HTR-8/SVneo (cell line): ENCODE results near the gene NAT16.

ENCODE experiments used
- DNase-seq: peaks from one replicate; pipeline ENCODE4 v3.0.0; 2011; ENCODE audit warnings: low spot score, mixed read lengths; ENCODE audit not compliant: insufficient read length
- FAIRE-seq: peaks from 2 replicates; lab custom pipeline; 2011; peaks lifted over from hg19 to GRCh38; lab: Jason Lieb, UNC

The NAT16 gene

DNA sequence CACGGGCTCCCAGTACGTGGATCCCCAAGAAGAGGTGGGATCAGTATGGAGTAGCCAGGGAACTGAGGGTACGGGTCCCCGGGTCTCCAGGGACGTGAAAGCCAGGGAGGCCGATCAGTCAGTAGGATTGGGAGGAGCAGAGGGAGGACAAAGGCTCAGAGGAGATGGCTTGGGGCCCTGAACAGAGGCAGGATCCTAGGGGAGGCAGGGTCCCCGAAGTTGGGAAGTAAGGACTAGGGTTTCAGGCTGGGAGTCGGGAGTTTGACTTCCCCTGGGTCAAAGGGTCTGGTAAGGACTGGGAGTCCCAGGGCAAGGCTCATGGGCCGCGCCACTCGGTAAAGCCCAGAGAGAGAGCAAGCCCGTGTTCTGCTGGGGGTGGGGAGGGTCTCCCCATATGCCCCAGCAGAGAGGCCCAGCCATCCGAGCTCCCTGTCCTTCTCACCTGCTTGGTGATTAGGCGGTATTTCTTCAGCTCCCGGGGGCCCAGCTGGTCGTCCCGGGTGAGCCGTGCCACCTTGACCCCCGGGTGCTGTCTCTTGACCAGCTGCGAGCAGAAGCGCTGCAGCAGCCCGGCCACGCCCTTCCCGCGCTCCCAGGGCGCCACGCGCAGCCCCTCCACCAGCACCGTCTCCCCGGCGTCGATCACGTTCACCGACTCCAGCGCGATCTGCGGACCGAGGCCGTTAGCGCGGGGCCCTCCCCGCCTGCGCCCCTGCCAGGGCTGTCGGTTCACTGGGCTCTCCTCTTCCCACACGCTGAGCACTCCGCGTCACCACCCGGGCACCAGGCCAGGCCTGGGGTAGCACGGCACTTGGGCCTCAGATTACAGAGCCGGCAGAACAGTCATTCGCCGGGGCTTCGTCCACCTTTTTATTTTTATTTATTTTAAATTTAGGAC lies 7.0 kb downstream of the NAT16 start:
- FAIRE-seq, result peak; percentile 67
- no peak for DNase-seq

GRCh38 chr7:101172005-101172853 lies 7.9 kb downstream of the NAT16 start:
- no peak for FAIRE-seq
- DNase-seq, result no peak

GRCh38 chr7:101171442-101171837 lies 8.7 kb downstream of the NAT16 start:
- DNase-seq (no peak), FAIRE-seq (no peak)

GRCh38 chr7:101170617-101171441 lies 9.3 kb downstream of the NAT16 start:
- no peak for DNase-seq
- FAIRE-seq, result no peak

- no peak for FAIRE-seq
- DNase-seq, result no peak
Measured at GRCh38 chr7:101169838-101170551, 10.1 kb downstream of the NAT16 start.

DNA sequence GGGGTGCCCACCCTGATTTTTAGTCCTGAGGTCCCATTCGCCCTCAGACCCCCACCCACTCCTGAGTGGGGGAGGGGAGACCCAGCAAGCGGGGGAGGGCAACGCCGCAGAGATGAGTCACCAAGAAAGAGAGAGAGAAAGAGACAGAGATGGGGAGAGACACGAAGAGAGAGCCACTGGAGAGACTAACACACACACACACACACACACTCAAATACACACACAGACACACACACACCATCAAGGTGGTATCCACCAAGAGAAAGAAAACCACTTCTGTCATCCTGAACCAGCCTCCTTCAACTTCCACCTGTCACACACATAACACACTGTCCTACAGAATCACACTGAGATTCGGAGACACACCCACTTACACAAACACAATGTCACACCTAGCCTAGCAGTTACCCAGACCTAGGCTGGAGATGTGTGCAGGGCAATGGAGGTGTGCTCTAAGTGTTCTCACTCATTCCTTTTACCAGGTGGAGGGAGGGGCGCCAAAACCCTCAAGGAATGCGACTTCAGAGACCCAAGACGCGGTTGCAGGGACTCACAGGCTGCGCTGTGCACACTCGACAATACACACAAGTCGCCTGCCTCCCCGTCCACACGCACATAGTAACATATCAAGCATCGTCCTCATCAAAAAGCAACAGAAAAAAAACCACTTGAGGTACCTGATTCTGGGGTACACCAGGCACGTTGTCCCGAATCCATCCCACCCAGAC lies 10.8 kb downstream of the NAT16 start:
- DNase-seq (no peak), FAIRE-seq (no peak)

DNA sequence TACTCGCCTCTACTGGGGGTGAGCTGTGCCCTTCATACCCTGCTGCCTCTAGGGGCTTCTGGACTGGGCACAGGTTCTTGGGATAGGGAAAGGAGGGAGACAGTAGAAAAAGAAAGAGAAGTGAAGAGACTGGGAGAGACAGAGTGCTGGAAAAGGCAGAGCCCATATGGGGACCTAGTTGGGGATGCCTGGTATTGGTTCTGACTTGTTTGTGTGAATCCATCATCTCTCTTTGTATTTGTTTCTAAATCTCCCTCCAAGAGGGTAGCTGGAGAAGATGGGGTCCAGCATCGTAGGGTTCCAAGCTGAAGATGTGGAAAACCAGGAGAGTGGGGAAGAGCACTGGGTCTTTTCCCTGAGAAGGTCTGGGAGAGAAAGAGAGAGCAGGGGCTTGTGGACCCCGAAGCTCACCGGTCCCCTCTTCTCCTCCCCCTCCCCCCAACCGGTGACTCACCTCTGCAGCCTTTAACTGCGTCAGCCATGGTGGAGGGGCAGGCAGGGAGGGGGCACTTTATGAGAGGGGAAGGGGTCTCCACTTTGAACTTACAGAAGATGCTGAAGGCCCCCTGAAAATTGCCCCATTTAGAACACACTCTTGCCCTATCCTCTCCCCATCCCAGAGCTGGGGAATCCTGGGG lies 11.6 kb downstream of the NAT16 start:
- FAIRE-seq (no peak), DNase-seq (no peak)

- FAIRE-seq, result no peak
Measured at GRCh38 chr7:101167645-101168411, 12.3 kb downstream of the NAT16 start.

GRCh38 chr7:101166909-101167644 lies 13.0 kb downstream of the NAT16 start:
- DNase-seq (no peak), FAIRE-seq (no peak)

More at GRCh38 chr7:101167645-101168411, 12.3 kb downstream of the NAT16 start:
- DNase-seq, result no peak

GRCh38 chr7:101166648-101166908 lies 13.5 kb downstream of the NAT16 start:
- no peak for FAIRE-seq
- no peak for DNase-seq

GRCh38 chr7:101165958-101166647 lies 14.0 kb downstream of the NAT16 start:
- DNase-seq (no peak), FAIRE-seq (no peak)

DNA sequence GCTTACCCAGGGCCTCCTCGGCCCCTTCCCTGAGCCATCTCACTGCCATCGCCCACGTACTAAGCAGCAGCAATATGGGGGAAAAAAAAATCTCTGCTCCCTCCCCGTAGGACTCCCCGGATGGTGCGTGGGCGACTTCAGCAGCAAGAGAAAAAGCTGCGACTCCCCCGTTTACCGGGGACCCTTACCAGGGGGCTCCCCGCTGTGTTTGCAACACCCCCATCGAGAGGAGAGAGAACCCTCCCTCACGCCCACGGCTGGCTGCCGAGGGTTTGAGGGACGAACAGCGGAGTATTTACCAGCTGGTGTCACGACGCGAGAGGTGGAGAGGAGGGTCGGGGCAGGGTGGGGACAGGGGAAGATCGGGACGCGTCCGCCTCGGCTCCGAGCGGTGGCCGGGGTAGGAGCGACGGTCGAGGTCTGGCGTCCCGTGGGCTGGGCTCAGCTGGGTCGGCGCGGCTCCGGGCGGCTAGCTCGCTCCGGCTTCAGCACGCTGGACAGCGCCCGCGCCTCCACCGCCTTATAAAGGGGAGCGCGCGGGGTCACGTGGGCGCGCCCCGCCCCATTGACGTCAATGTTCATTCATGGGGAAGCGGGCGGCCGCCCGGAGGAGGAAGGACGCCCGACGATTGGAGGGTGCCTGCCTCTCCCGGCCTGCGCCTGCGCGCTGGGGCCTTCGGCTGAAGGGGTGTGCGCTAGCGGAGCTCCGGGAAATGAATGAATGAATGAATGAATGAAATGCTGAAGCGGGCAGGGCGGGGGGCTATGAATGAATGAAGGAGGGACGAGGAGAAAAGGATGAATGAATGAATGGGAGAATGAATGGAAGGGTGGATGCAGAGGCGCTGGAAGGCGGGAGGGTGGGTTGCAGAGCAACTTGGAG lies 14.8 kb downstream of the NAT16 start, which contains the start of gene VGF:
VGF (minus strand) TSS at position 495 of the 883 bp plus-strand sequence. CDS start 726 bp downstream, outside the sequence.
- FAIRE-seq (no peak), DNase-seq (peak; percentile 69)

DNA sequence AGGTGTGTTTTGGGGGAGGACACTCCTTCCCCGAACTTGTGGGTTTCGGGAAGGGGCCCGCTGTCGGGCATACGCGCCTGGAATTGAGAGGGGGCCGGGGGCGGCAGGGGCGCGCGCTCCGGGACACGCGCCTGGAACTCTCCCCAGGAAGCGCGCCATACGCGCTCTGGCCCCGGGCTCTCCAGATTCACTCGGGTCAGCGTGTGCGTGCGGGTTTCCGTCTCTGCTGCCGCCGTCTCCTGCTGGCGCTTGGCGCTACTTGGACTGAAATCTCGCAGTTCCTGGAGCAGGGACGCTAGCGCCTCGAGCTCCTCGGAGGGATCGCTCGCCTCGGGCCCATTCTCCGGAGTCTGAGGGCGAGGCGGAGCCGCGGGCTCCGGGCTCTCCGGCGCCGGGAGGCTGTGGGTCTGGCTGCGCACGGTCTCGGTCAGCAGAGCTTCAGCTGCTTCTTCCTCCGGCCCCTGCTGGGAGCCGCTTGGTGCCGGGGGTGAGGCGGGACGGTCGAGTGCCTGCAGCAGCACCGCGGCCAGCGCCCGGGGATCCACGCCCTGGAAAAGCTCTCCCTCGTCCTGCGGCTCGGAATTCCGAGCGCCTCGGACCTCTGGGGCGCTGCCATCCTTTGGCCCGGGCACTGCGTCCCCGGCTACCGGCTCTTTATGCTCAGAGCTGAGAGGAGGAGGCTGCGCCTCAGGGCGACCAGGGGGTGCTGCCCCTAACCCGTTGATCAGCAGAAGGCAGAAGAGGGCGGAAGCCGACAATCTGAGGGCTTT lies 15.8 kb downstream of the NAT16 start:
- no peak for FAIRE-seq
- no peak for DNase-seq

DNA sequence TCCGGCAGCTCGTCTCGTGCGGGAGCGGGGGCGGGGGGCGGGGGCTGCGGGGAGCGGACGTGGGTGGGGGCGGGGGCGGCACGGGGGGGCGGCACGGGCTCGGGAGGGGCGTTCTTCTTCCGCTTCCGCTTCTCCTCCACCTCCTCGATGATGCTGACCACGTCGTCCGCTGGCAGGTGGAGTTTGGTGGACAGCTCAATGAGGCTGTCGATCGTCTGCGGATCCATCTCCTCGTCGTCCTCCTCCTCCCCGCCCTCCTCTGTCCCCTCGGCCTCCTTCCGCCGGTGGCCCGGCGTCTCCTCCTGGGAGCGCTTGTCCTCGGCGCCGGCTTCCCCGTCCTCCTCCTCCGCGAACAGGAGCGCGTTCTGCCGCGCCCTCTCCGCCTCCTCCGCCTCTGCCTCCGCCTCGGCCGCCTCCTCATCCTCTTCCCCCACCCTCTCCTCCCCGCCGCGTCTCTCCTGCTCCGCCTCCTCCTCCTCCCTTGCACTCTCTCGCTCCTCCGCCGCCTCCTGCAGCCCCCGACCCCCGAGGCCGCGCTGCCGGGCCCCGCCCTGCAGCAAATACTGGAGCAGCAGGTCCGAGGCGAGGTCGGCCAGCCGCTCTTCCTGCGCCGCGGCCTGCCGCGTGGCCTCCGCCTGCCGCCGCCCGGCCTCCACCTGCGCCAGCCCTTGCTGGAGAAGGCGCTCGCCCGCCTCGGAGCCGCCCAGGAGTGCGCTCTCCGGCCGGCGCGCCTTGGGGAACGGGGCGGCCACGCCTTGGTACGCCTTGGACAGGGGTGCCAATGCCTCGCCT lies 16.6 kb downstream of the NAT16 start:
- FAIRE-seq, result no peak
- DNase-seq, result no peak
